Loucy (cell line): ENCODE measurements around the gene STX1A.

Experiments used
- H2AFZ ChIP-seq: fragments of 200-600 bp; sonication (generic); 2 replicates; pipeline ENCODE4 v1.6.0; 2016; ENCODE audit warnings: antibody characterized with exemption, mild to moderate bottlenecking, low read length, moderate library complexity
- H3F3A ChIP-seq: fragments of 200-600 bp; 2 replicates; pipeline ENCODE4 v1.6.0; 2016; ENCODE audit warnings: antibody characterized with exemption, low read depth, mild to moderate bottlenecking
- H3K27me3 ChIP-seq: fragments of 200-600 bp; sonication (generic); 2 replicates; pipeline ENCODE4 v1.6.1; 2014; ENCODE audit warnings: low read length, mild to moderate bottlenecking; ENCODE audit not compliant: insufficient read depth, poor library complexity, severe bottlenecking
- H3K36me3 ChIP-seq: fragments of 200-600 bp; sonication (generic); 2 replicates; pipeline ENCODE4 v1.6.1; 2016; ENCODE audit warnings: low read length; ENCODE audit not compliant: insufficient read depth
- H3K4me1 ChIP-seq: fragments of 200-600 bp; sonication (generic); 2 replicates; pipeline ENCODE4 v1.5.1; 2014; ENCODE audit warnings: low read length, mild to moderate bottlenecking; ENCODE audit not compliant: insufficient read depth, poor library complexity, severe bottlenecking
- H3K4me2 ChIP-seq: fragments of 200-600 bp; sonication (generic); 2 replicates; pipeline ENCODE4 v1.6.0; 2014; ENCODE audit warnings: antibody characterized with exemption, low read length, low read depth, mild to moderate bottlenecking; ENCODE audit not compliant: poor library complexity, severe bottlenecking
- H3K4me3 ChIP-seq: fragments of 200-600 bp; sonication (generic); 2 replicates; pipeline ENCODE4 v1.5.1; 2014; ENCODE audit warnings: low read length, mild to moderate bottlenecking, mixed read lengths; ENCODE audit not compliant: poor library complexity, severe bottlenecking
- H3K79me2 ChIP-seq: fragments of 200-600 bp; sonication (generic); 2 replicates; pipeline ENCODE4 v1.6.1; 2014; ENCODE audit warnings: low read length; ENCODE audit not compliant: insufficient read depth
- H3K9ac ChIP-seq: fragments of 200-600 bp; sonication (generic); 2 replicates; pipeline ENCODE4 v1.6.0; 2014; ENCODE audit warnings: mild to moderate bottlenecking, low read depth, low read length, moderate library complexity; ENCODE audit not compliant: poor library complexity, severe bottlenecking
- H3K9me2 ChIP-seq: fragments of 200-600 bp; sonication (generic); replicated peaks from 2 replicates; pipeline ENCODE4 v1.6.1; 2016; ENCODE audit warnings: low read depth, low read length, mixed read lengths
- H3K9me3 ChIP-seq: fragments of 200-600 bp; sonication (generic); 2 replicates; pipeline ENCODE4 v1.6.1; 2014; ENCODE audit warnings: mild to moderate bottlenecking, antibody characterized with exemption, low read length, low read depth; ENCODE audit not compliant: insufficient read depth
- H4K20me1 ChIP-seq: fragments of 200-600 bp; sonication (generic); 2 replicates; pipeline ENCODE4 v1.6.0; 2014; ENCODE audit warnings: antibody characterized with exemption, low read length, mild to moderate bottlenecking; ENCODE audit not compliant: insufficient read depth, poor library complexity, severe bottlenecking
- EZH2phosphoT487 ChIP-seq: fragments of 200-600 bp; IDR thresholded peaks from 2 replicates; pipeline ENCODE4 v1.6.1; 2018; ENCODE audit warnings: antibody characterized with exemption, mild to moderate bottlenecking, moderate library complexity, borderline replicate concordance
- TF ChIP-seq, protein P1 (sequence below): fragments of 200-600 bp; sonication (generic); conservative IDR thresholded peaks from 2 replicates; pipeline ENCODE4 v1.5.1; 2014; ENCODE audit warnings: mild to moderate bottlenecking, antibody characterized with exemption, low read length

Gene STX1A

DNA sequence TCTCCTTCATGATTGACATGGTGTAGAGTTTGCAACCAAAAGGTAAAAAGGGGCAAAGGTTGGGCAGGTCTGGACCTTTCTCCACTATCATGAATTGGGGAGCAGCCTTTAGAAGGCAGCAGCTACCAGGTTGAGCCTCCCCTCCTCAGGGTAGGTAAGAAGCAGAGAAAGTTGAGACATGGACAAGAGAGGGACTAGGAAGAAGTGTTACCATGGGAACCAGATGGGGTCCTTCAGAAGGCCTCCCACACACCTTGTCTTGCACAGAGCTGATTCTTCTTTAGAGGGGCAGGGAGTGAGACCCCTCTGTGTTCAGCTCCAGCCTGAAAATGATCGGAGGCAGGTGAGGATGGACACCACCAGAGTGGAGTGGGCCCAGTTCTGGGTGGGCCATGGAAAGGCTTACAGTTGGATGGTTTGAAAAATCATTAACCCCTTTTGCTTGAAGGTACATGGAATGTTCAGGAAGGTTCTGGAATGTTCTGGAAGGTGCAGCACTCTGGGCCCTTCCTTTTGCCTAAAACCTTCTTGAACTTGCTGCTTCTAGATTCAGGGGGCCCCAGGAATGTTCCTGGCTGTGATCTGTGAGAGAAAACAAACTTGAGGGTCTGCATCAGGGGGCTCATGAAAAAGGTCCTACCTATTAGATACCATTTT, 44.9 kb downstream of the STX1A start:
- no peaks in the 10 kb centered on the region for H3K36me3 ChIP-seq
- H3F3A ChIP-seq, result no peaks in the 10 kb centered on the region
- peaks cover 4% of the 10 kb centered on the region; the same call in 1 of the 2 replicates for H3K79me2 ChIP-seq
- H3K4me3 ChIP-seq, result no peak overlapping the region
- no peaks in the 10 kb centered on the region for H3K27me3 ChIP-seq
- no peaks in the 10 kb centered on the region for H3K9me2 ChIP-seq
- no peak overlapping the region for H3K4me2 ChIP-seq
- no peaks in the 10 kb centered on the region for H3K4me1 ChIP-seq
- H3K9ac ChIP-seq, result no peak overlapping the region
- no peaks in the 10 kb centered on the region for H3K9me3 ChIP-seq
- H2AFZ ChIP-seq, result no peak overlapping the region
- H4K20me1 ChIP-seq, result peaks cover 3% of the 10 kb centered on the region
- TF ChIP-seq, protein P1, sequence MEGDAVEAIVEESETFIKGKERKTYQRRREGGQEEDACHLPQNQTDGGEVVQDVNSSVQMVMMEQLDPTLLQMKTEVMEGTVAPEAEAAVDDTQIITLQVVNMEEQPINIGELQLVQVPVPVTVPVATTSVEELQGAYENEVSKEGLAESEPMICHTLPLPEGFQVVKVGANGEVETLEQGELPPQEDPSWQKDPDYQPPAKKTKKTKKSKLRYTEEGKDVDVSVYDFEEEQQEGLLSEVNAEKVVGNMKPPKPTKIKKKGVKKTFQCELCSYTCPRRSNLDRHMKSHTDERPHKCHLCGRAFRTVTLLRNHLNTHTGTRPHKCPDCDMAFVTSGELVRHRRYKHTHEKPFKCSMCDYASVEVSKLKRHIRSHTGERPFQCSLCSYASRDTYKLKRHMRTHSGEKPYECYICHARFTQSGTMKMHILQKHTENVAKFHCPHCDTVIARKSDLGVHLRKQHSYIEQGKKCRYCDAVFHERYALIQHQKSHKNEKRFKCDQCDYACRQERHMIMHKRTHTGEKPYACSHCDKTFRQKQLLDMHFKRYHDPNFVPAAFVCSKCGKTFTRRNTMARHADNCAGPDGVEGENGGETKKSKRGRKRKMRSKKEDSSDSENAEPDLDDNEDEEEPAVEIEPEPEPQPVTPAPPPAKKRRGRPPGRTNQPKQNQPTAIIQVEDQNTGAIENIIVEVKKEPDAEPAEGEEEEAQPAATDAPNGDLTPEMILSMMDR, result no peak
- no peak for TF ChIP-seq EZH2phosphoT487

DNA sequence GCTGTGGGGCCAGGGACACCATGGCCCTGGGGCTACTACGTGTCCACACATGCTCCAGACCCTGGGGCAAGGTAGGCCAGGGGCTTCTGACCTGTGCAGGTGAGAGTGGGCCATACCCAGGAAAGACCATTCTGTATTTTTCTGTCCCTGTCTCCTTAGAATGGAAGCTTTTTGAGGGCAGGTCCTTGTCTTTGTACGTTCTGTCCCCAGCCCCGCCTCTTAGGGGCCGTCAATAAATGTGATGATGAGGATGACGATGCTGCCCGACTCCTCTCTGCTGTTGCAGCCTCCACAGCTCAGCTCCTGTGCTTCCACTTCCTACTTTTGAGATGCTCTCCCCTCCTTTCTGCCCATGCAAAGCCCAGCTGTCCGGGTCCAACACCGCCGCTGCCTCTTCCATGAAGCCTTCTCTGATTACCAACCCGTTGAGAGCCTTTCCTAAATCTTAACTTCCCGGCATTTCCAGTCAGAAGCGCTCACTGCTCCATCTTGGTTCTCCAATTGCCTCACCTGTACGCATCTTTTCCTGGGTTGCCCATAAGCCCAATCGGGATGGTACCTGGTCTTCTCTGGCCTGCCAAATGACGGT, 47.5 kb downstream of the STX1A start:
- Histone ChIP-seq H4K20me1 (no peaks in the 10 kb centered on the region), H3K79me2 (no peaks in the 10 kb centered on the region), H3K27me3 (peaks cover 6% of the 10 kb centered on the region), H3K9me2 (no peaks in the 10 kb centered on the region), H3K9me3 (no peaks in the 10 kb centered on the region), H3K9ac (no peak overlapping the region), H3F3A (no peaks in the 10 kb centered on the region), H3K4me2 (no peak overlapping the region), H3K36me3 (no peaks in the 10 kb centered on the region), H3K4me3 (no peak overlapping the region), H3K4me1 (peaks cover 9% of the 10 kb centered on the region), H2AFZ (no peak overlapping the region)
- TF ChIP-seq, protein P1, result no peak
- TF ChIP-seq EZH2phosphoT487, result no peak

DNA sequence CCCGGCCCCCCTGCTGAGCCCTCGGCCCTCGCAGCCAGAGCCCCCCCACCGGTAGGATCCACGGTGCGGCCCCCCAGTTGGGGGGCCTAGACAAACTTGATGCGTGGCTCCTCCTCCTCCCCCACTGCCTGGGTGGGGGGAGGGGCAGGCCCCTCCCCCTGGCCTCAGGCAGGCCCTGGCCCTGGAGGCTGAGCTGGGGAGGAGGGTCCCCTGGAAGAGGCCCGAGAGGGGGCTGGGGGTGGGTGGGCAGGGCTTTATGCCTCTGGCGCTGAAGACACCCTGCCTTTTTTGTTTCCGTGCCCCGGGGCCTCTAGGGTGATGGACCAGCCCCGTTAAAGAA, 48.2 kb downstream of the STX1A start:
- Histone ChIP-seq H2AFZ (no peak overlapping the region), H3K9me3 (no peaks in the 10 kb centered on the region), H3K9ac (no peak overlapping the region), H3K4me1 (peaks cover 9% of the 10 kb centered on the region), H3F3A (no peaks in the 10 kb centered on the region), H3K79me2 (no peaks in the 10 kb centered on the region), H3K4me2 (no peak overlapping the region), H4K20me1 (no peaks in the 10 kb centered on the region), H3K4me3 (no peak overlapping the region), H3K36me3 (no peaks in the 10 kb centered on the region), H3K9me2 (no peaks in the 10 kb centered on the region), H3K27me3 (peaks cover 6% of the 10 kb centered on the region)
- TF ChIP-seq, protein P1, result no peak
- no peak for TF ChIP-seq EZH2phosphoT487
